ENCODE data around the gene MN1. TPM values are rescaled to one million over a fixed set of nuclear protein-coding genes. Genes with fewer than 3 reads are reported as not detected.

The MN1 gene
- total RNA-seq: 0.09 and 0.16 TPM in 2 replicates

DNA sequence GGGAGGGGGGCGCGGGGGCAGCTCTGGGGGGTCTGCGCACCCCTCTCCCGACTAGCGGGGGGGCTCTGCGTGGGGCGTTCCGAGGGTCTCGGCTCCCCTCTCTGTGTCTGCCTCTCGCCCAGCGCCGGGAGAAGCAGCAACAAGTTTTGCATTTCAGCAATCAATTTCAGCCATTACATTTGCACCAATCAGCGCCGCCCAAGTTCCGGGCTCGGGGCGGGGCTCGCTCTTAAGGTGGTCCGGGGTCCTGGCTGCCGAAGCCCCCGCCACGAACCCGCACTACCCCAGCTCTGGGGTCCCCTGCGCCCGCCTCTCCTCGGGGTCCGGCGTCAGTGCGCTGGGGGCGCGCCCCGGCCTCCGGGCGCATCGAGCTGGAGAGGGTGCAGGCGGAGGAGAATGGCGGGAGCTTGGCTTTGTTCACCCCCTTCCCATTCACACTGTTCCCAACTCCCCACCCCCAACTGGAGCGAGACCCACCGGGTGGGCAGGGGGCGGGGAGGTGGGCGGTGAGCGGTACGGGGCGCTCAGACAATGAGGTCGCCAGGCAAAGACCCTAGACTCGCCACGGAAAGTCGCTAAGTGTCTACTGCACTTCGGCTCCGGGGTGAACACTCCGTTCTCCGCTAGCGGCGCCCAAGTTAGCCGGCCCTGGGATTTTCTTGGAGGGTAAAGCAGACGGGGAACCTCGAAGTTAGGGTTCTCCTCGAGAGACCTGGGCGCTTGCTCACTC, at the start of gene MN1:
TSS of gene MN1 (minus strand) at position 141 of the 730 bp plus-strand sequence. CDS start 1,213 bp downstream, outside the sequence.
- Mint-ChIP-seq H3K4me1 (ENCODE audit: low read depth) (peaks cover 13% of the 10 kb centered on the region), H3K27me3 (ENCODE audit: low read depth) (peaks cover 32% of the 10 kb centered on the region), H3K4me3 (ENCODE audit: low read depth) (peak within 1 kb of the TSS; percentile 65), H3K27ac (no peak within 1 kb of the TSS), H3K36me3 (ENCODE audit: low read depth) (no peaks in the 10 kb centered on the region), H3K9me3 (no peaks in the 10 kb centered on the region)
- intact Hi-C loops (cut with micrococcal nuclease): no loop called here
- peak; percentile 13 for DNase-seq (ENCODE audit: low spot score)

DNA sequence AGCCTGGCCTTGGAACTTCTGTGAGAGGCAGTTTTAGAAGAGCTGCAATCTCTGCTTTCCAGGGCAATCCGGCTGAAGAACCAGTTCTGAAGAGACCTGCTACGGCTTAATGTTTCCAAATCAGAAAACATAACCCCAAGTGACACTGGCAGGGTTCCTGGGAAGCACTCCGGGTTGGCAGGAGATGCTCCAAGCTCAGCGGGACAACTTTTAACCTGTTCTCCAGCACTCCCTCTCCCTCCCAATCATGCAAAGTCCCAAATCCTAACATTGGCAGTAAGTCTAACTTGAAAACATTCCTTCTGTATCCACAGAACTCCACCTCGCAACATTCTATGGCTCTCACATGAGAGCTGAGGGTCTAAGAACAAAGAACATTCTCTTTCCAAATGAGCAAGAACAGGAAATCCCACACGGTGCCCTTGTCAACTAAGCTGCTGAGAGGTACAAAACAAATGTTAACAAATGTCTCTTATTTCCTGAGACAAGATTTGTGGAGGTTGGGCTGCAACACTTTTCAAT, 48.5 kb upstream of the MN1 start:
- Mint-ChIP-seq H3K36me3 (ENCODE audit: low read depth) (peaks cover 60% of the 10 kb centered on the region), H3K27ac (no peak overlapping the region), H3K27me3 (ENCODE audit: low read depth) (no peaks in the 10 kb centered on the region), H3K4me1 (ENCODE audit: low read depth) (peaks cover 10% of the 10 kb centered on the region), H3K9me3 (no peaks in the 10 kb centered on the region), H3K4me3 (ENCODE audit: low read depth) (no peak overlapping the region)
- DNase-seq (ENCODE audit: low spot score): no peak
- intact Hi-C loops (cut with micrococcal nuclease): no loop called here

DNA sequence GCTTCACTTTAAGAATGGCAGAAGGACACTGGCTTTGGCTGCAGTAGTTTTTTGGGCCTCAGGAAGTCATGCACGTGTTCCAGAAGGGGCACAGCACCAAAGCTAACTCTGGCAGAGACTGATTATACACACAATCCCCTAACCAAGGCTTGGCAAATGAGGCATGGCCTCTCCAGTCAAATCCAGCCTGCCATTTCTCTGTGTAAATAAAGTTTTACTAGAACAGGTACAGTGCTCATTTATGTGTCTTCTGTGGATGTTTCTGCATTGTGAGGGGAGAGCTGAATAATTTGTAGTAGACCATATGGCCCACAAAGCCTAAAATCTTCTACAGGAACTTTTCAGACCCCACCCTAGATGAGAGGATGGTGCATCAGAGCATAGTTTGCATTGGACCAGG, 46.4 kb upstream of the MN1 start:
- Mint-ChIP-seq H3K27me3 (ENCODE audit: low read depth) (no peaks in the 10 kb centered on the region), H3K36me3 (ENCODE audit: low read depth) (peaks cover 47% of the 10 kb centered on the region), H3K4me1 (ENCODE audit: low read depth) (peaks cover 10% of the 10 kb centered on the region), H3K27ac (peak overlapping the region; percentile 16), H3K9me3 (no peaks in the 10 kb centered on the region), H3K4me3 (ENCODE audit: low read depth) (no peak overlapping the region)
- intact Hi-C loops (cut with micrococcal nuclease): no loop called here
- no peak for DNase-seq (ENCODE audit: low spot score)

DNA sequence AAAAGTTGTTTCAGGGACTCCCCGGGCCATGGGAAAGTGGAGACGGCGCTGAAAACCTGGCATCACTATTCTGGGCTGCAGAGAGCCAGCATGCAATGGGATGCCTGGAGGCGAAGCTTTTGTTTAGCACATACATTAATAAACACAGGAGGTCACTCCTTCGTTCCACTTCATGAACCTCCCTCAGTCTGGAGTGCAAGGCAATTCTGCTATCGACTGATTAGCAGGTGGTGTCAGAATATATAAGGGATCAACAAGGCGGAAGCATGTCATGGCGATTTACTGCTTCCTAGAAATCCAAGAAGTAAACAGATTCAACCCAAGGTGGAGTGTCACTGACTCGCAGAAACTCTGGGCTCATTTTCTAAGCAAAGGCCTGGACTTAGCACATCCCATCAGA, 45.4 kb upstream of the MN1 start:
- Mint-ChIP-seq H3K36me3 (ENCODE audit: low read depth) (peaks cover 40% of the 10 kb centered on the region), H3K27ac (no peak overlapping the region), H3K4me3 (ENCODE audit: low read depth) (no peak overlapping the region), H3K9me3 (no peaks in the 10 kb centered on the region), H3K27me3 (ENCODE audit: low read depth) (no peaks in the 10 kb centered on the region), H3K4me1 (ENCODE audit: low read depth) (peaks cover 10% of the 10 kb centered on the region)
- DNase-seq (ENCODE audit: low spot score): no peak
- intact Hi-C loops (cut with micrococcal nuclease): no loop called here

DNA sequence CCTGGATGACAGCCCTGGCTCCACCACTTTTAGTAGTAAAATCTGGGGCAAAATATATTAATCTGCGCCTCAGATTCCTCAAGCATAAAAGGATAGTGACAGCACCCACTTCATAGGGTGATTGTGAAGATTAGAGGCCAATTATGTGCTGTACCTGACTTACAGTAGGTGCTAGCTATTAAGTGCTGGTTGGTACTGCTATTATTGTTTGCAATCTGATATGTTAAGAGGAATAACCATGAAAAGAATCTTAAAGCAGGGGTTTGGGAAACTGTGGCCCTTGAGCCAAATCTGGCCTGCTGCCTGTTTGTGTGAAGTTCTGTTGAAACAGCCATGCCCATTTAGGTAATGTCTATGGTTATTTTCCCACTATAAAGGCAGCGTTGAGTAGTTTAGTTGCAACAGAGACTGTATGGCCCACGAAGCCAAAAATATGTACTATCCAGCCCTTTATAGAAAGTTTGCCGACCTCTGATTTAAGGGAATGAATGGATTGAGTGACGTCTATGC, 44.7 kb upstream of the MN1 start:
- no peaks in the 10 kb centered on the region for H3K9me3 Mint-ChIP-seq
- no peak for DNase-seq (ENCODE audit: low spot score)
- peaks cover 35% of the 10 kb centered on the region for H3K36me3 Mint-ChIP-seq (ENCODE audit: low read depth)
- no peak overlapping the region for H3K27ac Mint-ChIP-seq
- peaks cover 10% of the 10 kb centered on the region for H3K4me1 Mint-ChIP-seq (ENCODE audit: low read depth)
- no peak overlapping the region for H3K4me3 Mint-ChIP-seq (ENCODE audit: low read depth)
- intact Hi-C loops (cut with micrococcal nuclease): no loop called here
- no peaks in the 10 kb centered on the region for H3K27me3 Mint-ChIP-seq (ENCODE audit: low read depth)

DNA sequence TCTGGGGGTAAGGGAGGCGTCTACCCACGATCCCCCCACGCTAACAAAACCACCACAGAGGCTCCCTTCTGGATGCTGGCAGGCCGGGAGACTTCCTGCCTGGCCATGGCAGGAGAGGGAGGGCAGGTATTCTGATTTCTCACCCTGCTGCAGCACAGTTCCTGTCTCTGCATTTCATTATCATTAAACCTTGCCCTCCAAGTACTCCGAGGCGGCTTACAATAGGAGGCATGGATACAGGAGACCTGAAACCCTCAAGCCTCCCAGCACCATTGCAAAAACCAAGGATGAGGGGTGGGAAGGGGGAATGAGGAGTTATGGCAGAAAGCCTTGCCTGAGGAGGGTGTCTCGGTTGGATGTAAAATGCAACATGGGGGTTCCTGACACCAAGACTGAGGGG, 44.1 kb upstream of the MN1 start:
- peaks cover 29% of the 10 kb centered on the region for H3K36me3 Mint-ChIP-seq (ENCODE audit: low read depth)
- no peak overlapping the region for H3K27ac Mint-ChIP-seq
- peaks cover 7% of the 10 kb centered on the region for H3K4me1 Mint-ChIP-seq (ENCODE audit: low read depth)
- no peaks in the 10 kb centered on the region for H3K9me3 Mint-ChIP-seq
- intact Hi-C loops (cut with micrococcal nuclease): no loop called here
- no peaks in the 10 kb centered on the region for H3K27me3 Mint-ChIP-seq (ENCODE audit: low read depth)
- DNase-seq (ENCODE audit: low spot score): no peak
- H3K4me3 Mint-ChIP-seq (ENCODE audit: low read depth): no peak overlapping the region

DNA sequence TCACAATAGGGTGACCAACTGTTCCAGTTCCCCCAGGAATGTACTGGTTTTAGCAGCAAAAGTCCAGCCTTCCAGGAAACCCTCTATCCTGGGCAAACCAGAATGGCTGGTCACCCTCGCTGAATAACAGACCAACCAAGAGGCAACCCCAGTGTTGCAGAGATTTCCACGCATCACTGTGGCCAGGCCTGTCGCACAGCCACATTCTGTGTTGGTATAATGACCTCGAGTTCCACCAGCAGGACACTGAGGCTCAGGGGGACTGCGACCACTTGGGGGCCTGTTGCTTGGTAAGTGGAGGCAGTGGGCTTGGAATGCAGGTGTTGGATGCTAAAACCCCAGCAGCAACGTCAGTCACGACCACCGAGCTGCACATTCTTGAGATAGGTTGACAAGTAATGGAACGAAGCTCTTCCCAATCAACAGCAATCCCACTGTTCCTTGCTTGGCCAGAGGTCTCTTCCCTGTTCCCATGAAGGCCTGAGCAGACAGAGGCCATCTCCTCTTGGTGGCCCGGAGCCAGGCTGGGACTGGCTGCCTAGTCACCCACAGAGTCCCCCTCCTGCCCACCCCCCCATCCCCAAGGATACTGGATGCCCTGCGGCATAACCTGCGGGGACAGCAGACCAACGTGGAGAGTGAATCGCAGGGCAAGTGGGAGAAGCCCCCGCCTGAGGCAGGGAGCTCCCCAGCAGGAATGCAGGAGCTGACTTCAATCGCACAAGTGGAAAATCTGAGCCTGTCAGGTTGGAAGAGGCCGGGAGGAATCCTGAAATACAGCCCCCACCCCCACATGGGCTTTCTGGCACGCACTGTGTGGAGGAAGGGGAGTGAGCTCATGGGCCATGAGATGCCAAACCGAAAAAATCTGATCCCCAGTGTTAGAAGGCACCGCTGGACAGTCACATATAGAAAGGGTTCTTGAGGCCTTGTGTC, 43.4 kb upstream of the MN1 start:
- no peak overlapping the region for H3K4me3 Mint-ChIP-seq (ENCODE audit: low read depth)
- intact Hi-C loops (cut with micrococcal nuclease): no loop called here
- H3K9me3 Mint-ChIP-seq: no peaks in the 10 kb centered on the region
- no peaks in the 10 kb centered on the region for H3K27me3 Mint-ChIP-seq (ENCODE audit: low read depth)
- DNase-seq (ENCODE audit: low spot score): no peak
- H3K36me3 Mint-ChIP-seq (ENCODE audit: low read depth): peaks cover 24% of the 10 kb centered on the region
- H3K4me1 Mint-ChIP-seq (ENCODE audit: low read depth): peaks cover 3% of the 10 kb centered on the region
- H3K27ac Mint-ChIP-seq: no peak overlapping the region

DNA sequence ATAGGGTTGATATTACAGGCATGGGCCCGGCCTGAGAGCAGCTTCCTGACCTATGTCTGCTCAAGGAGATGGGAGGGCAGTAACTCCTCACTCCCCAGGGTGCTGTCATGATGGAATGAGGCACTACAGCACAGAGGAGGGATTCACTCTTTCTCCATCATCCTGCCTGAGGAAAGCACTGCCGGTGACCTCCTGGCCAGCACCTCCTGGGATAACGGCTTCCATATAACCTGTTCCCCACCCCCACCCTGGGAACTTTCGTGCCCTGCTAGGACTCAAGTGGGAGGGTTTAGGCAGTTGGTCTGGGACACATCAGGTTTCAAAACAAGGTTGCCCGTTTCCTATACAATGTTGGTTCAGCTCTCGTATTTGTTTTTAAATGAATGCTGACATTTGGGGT, 42.7 kb upstream of the MN1 start:
- intact Hi-C loops (cut with micrococcal nuclease): no loop called here
- Mint-ChIP-seq H3K27ac (no peak overlapping the region), H3K4me1 (ENCODE audit: low read depth) (no peaks in the 10 kb centered on the region), H3K9me3 (no peaks in the 10 kb centered on the region), H3K4me3 (ENCODE audit: low read depth) (no peak overlapping the region), H3K36me3 (ENCODE audit: low read depth) (peaks cover 19% of the 10 kb centered on the region), H3K27me3 (ENCODE audit: low read depth) (no peaks in the 10 kb centered on the region)
- no peak for DNase-seq (ENCODE audit: low spot score)

DNA sequence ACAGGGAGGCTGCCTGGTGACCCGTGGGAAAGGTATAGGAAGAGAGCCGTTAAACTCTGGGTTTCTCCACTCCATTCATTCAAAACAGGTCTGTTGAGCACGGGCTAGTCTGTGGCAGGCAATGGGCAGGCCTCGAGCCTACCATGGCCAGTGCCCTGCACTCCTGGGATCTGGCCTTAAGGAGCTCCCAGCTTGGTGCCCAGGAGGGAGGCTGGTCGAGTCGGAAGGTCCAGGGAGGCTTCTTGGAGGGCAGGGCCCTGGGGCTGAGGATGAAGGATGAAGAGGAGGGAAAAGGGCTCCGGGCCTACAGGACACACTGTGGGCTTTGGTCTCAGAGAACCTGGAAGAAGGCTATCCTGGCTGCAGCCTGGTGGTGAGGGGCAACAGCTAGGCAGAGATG, 41.9 kb upstream of the MN1 start:
- Mint-ChIP-seq H3K9me3 (peaks cover 3% of the 10 kb centered on the region), H3K4me3 (ENCODE audit: low read depth) (no peak overlapping the region), H3K27me3 (ENCODE audit: low read depth) (no peaks in the 10 kb centered on the region), H3K36me3 (ENCODE audit: low read depth) (peaks cover 16% of the 10 kb centered on the region), H3K4me1 (ENCODE audit: low read depth) (no peaks in the 10 kb centered on the region), H3K27ac (peak overlapping the region; percentile 5)
- DNase-seq (ENCODE audit: low spot score): no peak
- intact Hi-C loops (cut with micrococcal nuclease): no loop called here

DNA sequence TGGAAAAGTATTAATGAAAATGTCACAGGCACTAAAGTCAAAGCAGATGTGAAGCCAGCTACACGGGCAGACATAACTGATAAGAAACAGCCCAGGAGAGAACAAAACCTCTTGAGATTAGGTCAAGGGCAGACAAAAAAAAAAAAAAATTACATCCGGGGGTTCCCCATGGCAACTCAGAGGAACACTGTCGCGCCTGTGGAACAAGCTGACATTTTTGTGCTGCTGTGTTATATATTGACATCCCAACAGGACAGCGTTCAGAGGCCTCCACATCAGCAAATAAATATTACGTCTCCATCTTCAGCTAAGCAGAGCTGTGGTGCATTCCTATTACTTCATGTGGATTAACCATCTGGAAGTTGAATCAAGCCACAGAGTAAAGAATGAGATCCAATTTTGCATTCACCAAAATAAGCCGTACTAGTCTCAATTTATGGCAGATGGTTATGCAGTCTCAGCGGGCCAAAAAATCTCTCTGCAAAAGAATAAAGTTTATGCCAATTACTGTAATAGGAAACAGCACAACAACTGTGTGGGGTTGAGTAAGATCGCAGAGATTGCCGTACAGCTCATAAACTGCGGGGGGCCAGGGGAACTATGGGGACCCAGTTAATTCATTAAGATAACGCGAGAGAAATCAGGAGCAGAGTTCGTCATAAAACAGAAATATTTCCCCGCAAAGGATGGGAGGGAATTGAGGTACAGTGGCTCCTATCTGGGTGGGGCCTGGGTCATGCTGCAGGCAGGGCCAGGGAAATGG, 41.3 kb upstream of the MN1 start:
- no peak overlapping the region for H3K4me3 Mint-ChIP-seq (ENCODE audit: low read depth)
- no peak for DNase-seq (ENCODE audit: low spot score)
- peaks cover 3% of the 10 kb centered on the region for H3K9me3 Mint-ChIP-seq
- peak overlapping the region; percentile 5 for H3K27ac Mint-ChIP-seq
- no peaks in the 10 kb centered on the region for H3K4me1 Mint-ChIP-seq (ENCODE audit: low read depth)
- intact Hi-C loops (cut with micrococcal nuclease): no loop called here
- H3K27me3 Mint-ChIP-seq (ENCODE audit: low read depth): no peaks in the 10 kb centered on the region
- H3K36me3 Mint-ChIP-seq (ENCODE audit: low read depth): peaks cover 10% of the 10 kb centered on the region

DNA sequence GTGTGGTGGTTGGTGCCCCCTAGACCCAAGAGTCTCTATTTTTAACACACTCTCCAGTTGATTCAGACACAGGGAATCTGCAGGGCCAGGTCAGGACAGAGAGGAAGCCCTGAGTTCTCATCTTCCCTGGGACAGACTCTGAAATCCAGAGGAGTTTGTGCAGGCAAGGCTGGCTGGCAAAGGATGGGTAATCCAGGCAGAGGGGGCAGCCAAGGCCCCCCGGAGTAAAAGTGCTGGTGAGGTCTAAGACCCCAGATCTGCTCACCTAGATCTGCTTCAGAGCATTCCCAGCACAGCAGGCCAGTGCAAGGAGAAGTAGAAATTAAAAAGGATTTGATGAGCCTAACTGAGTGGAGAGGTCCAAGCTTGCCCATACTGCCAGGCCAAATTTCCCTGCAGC, 40.6 kb upstream of the MN1 start:
- Mint-ChIP-seq H3K4me1 (ENCODE audit: low read depth) (no peaks in the 10 kb centered on the region), H3K27me3 (ENCODE audit: low read depth) (no peaks in the 10 kb centered on the region), H3K9me3 (peaks cover 3% of the 10 kb centered on the region), H3K27ac (no peak overlapping the region), H3K4me3 (ENCODE audit: low read depth) (no peak overlapping the region), H3K36me3 (ENCODE audit: low read depth) (peaks cover 6% of the 10 kb centered on the region)
- DNase-seq (ENCODE audit: low spot score): no peak
- intact Hi-C loops (cut with micrococcal nuclease): no loop called here

DNA sequence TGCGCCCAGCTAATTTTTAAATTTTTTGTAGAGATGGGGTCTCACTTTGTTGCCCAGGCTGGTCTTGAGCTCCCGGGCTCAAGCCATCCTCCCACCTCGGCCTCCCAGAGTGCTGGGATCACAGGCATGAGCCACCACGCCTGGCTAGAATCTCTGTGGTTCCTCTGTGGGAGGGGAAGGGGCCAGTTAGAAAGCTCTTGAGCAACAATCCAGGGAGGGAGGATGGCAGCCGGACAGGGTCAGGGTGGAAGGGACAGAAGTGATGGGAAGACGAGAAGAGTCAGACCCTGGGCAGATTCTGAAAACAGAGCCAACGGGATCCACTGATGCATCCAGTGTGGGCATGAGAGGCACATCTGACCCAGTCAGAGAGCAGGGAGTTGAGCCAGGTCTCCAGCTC, 38.9 kb upstream of the MN1 start:
- no peak for DNase-seq (ENCODE audit: low spot score)
- no peak overlapping the region for H3K27ac Mint-ChIP-seq

More for the DNA sequence above, 38.9 kb upstream of the MN1 start:
- Mint-ChIP-seq H3K4me3 (ENCODE audit: low read depth) (no peak overlapping the region), H3K27me3 (ENCODE audit: low read depth) (no peaks in the 10 kb centered on the region), H3K36me3 (ENCODE audit: low read depth) (peaks cover 4% of the 10 kb centered on the region), H3K9me3 (peaks cover 3% of the 10 kb centered on the region), H3K4me1 (ENCODE audit: low read depth) (no peaks in the 10 kb centered on the region)
- intact Hi-C loops (cut with micrococcal nuclease): no loop called here
